22Rv1 (cell line): Measurements from ENCODE around the gene FGD6.

Source experiments
- H3K27ac ChIP-seq: fragments of 450-650 bp; 2 replicates; pipeline ENCODE4 v1.5.1; 2017
- ZFX ChIP-seq: fragments of 450-650 bp; IDR thresholded peaks from 2 replicates; pipeline ENCODE4 v1.6.1; 2017; ENCODE audit warnings: antibody characterized with exemption, borderline replicate concordance
- TF ChIP-seq, protein P1 (sequence below): fragments of 450-650 bp; IDR thresholded peaks from 2 replicates; pipeline ENCODE4 v1.5.1; 2017; ENCODE audit warnings: mild to moderate bottlenecking

Gene FGD6

DNA sequence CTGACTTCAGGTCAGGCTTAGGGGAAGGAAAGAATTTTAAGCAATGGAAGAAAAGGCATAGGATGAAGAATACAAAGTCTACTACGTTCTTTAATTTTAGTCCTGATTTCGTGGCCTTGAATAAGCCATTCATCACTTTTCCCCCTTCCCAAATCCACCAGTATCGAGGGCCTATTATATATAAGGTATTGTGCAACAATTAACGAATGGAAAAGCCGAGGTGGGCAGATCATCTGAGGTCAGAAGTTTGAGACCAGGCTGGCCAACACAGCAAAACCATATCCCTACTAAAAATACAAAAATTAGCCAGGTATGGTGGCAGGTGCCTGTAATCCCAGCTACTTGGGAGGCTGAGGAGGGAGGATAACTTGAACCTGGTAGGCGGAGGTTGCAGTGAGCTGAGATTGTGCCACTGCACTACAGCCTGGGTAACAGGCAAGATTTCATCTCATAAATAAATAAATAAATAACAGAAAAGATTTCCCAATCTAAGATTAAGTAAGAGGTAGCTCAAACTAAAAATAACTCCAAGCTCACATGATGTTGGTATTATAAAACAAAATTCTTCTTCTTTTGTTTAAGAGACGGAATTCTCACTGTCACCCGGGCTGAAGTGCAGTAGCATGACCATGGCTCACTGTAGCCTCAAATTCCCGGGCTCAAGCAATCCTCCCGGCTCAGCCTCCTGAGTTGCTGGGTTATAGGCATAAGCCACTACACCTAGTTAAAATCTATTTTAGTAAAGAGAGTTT lies 85.5 kb downstream of the FGD6 start:
- H3K27ac ChIP-seq = no peak overlapping the region

DNA sequence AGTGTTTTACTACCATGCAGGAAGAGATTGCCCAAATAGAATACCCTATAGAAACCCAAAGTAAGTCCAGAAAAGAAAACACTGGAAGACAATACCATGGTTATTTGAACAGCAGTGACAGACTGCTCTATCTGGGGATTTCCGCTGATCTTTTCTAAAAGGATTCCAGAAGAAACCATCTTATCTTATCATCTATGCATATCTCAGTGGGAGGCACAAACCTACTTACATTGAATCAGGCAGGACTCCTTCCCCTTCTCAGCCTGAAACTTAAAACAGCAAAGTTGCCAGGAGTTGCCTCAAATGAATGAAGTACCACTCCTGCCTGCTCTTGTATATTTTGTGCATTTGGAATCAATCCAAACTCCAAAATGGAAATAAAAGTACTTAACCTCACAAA lies 87.2 kb downstream of the FGD6 start:
- H3K27ac ChIP-seq = no peak overlapping the region

More for the DNA sequence above, 85.5 kb downstream of the FGD6 start:
- TF ChIP-seq ZFX = no peak
- TF ChIP-seq, protein P1, sequence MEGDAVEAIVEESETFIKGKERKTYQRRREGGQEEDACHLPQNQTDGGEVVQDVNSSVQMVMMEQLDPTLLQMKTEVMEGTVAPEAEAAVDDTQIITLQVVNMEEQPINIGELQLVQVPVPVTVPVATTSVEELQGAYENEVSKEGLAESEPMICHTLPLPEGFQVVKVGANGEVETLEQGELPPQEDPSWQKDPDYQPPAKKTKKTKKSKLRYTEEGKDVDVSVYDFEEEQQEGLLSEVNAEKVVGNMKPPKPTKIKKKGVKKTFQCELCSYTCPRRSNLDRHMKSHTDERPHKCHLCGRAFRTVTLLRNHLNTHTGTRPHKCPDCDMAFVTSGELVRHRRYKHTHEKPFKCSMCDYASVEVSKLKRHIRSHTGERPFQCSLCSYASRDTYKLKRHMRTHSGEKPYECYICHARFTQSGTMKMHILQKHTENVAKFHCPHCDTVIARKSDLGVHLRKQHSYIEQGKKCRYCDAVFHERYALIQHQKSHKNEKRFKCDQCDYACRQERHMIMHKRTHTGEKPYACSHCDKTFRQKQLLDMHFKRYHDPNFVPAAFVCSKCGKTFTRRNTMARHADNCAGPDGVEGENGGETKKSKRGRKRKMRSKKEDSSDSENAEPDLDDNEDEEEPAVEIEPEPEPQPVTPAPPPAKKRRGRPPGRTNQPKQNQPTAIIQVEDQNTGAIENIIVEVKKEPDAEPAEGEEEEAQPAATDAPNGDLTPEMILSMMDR = no peak

DNA sequence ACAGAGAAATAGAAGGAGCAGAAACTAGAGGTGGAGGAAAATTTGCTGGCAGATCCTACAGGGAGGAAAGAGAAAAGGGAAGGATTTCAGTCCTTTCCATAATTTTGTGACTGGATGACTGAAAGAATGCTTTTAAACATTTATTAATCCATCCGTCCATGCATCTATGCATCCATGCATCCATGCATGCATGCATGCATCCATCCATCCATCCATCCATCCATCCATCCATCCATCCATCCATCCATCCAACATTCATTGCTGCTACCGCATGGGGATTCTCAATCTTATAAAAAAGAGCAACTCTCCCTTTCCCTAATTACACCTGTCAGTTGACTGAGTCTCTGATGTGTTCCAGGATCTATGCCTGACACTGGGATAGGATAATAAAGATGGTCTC lies 88.2 kb downstream of the FGD6 start:
- TF ChIP-seq, protein P1 = no peak
- no peak for TF ChIP-seq ZFX
- no peak overlapping the region for H3K27ac ChIP-seq

More for the DNA sequence above, 87.2 kb downstream of the FGD6 start:
- TF ChIP-seq, protein P1 = no peak
- no peak for TF ChIP-seq ZFX

DNA sequence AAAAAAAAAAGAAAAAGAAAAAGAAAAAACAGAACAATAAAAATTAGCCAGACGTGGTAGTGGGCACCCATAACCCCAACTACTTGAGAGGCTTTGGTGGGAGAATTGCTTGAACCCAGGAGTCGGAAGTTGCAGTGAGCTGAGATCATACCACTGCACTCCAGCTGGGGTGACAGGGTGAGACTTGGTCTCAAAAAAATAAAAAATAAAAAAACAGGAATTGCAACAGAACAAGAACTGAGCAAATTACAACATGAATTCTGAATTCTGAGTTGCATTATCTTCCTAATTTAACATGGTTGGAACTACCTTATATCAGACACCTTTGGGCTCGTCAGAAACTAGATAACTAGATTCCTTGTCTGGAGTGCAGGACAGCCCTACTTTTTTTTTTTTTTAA lies 90.5 kb downstream of the FGD6 start:
- no peak overlapping the region for H3K27ac ChIP-seq
- TF ChIP-seq, protein P1 = no peak
- no peak for TF ChIP-seq ZFX

DNA sequence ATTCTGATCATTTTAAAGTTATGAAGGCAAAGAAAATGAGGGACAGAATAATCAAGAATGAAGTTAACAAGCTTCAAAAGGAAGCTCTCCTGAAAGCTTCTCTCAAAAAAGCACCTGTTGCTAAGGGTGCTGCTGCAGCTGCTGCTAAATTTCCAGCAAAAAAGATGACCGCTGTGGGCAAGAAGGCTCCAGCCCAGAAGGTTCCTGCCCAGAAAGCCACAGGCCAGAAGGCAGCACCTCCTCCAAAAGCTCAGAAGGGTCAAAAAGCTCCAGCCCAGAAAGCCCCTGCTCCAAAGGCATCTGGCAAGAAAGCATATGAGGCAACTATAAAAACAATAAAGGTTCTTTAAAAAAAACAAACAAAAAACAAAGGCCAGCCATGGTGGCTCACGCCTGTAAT lies 91.2 kb downstream of the FGD6 start:
- TF ChIP-seq, protein P1 = no peak
- TF ChIP-seq ZFX = no peak

DNA sequence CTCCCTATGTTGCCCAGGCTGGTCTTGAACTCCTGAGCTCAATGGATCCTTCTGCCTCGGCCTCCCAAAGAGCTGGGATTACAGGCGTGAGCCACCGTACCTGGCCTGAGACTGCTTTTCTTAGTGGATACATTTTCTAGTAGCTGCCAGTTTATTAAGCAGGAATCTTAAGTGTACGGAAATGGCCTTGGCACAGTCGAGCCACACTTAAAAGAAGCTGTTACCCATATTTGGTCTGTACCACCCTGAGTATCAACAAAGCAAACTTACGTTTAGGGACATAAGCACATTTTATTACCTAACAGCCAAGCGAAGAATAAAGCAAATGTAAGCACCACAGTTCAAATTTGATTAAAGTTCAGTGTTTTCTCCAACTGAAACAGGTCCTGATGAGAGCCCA lies 93.2 kb downstream of the FGD6 start:
- no peak overlapping the region for H3K27ac ChIP-seq
- no peak for TF ChIP-seq ZFX
- TF ChIP-seq, protein P1 = no peak

More for the DNA sequence above, 91.2 kb downstream of the FGD6 start:
- no peak overlapping the region for H3K27ac ChIP-seq

DNA sequence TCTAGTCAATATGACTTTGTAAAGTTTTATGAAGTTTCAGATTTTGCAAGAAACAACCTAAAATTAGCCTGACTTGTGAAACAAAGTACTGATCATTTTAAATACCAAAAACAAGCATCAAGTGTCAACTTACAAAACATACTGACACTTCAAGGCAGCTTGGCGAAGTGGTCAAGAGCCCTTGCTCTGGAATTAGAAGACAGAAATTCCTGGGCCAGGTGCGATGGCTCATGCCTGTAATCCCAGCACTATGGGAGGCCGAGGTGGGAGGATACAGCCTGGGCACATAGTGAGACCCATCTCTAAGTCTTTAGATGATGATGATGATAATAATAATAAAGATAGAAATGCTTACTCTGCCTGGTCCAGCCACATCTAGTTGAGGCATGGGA lies 98.5 kb downstream of the FGD6 start:
- H3K27ac ChIP-seq = no peak overlapping the region
- TF ChIP-seq, protein P1 = no peak
- no peak for TF ChIP-seq ZFX
